ENCODE results near the gene ITPR3.

- TF ChIP-seq CTCF (IDR thresholded peaks at IDR 0.05): no peak
- no peak for TF ChIP-seq POLR2A (IDR thresholded peaks at IDR 0.05)
These were observed 54.8 kb downstream of the ITPR3 start for GRCh38 chr6:33675968-33676367.
